H1 (cell line): Measurements from ENCODE around the gene ZNF609.

Source experiments
- CREB1 ChIP-seq: IDR thresholded peaks from 2 replicates; pipeline ENCODE4 v1.6.1; 2012; ENCODE audit warnings: inconsistent platforms
- CTCF ChIP-seq, 3 experiments: IDR thresholded peaks; 1 replicate in 2 of 3; 2 replicates in 1 of 3; pipeline versions ENCODE4 v1.5.1 to v1.6.1; 2011; ENCODE audit warnings: low read length in 3 of 3, mild to moderate bottlenecking in 3 of 3, inconsistent platforms in 2 of 3, low read depth in 1 of 3, moderate library complexity in 1 of 3; ENCODE audit not compliant: insufficient read depth in 1 of 3; ENCODE audit errors: control extremely low read depth in 1 of 3
- EZH2 ChIP-seq: fragments of 200-600 bp; sonication (generic); IDR thresholded peaks from 2 replicates; pipeline ENCODE4 v1.7.1; 2012; ENCODE audit warnings: low read depth, mild to moderate bottlenecking, moderate library complexity, low read length, inconsistent platforms; ENCODE audit not compliant: severe bottlenecking
- GABPA ChIP-seq: IDR thresholded peaks from 2 replicates; pipeline ENCODE4 v1.6.1; 2011; ENCODE audit warnings: mild to moderate bottlenecking, low read length, moderate library complexity, borderline replicate concordance; ENCODE audit not compliant: insufficient read depth
- KDM1A ChIP-seq: fragments of 200-600, 300-600 bp; sonication (generic); IDR thresholded peaks from 2 replicates; pipeline ENCODE4 v1.7.1; 2016; ENCODE audit warnings: mild to moderate bottlenecking, low read length, borderline replicate concordance
- POLR2A ChIP-seq, 2 experiments: IDR thresholded peaks; 1 replicate in 1 of 2; 2 replicates in 1 of 2; pipeline ENCODE4 v1.6.1; 2011; ENCODE audit warnings: low read depth in 2 of 2, low read length in 2 of 2, mild to moderate bottlenecking in 2 of 2; ENCODE audit errors: control extremely low read depth in 1 of 2
- POLR2AphosphoS5 ChIP-seq: IDR thresholded peaks from 2 replicates; pipeline ENCODE4 v1.6.1; 2011; ENCODE audit warnings: low read depth, low read length
- RNF2 ChIP-seq: fragments of 200-900, 300-1000 bp; sonication (generic); IDR thresholded peaks from 2 replicates; pipeline ENCODE4 v1.7.1; 2016; ENCODE audit warnings: borderline replicate concordance, low read depth, mild to moderate bottlenecking, antibody characterized with exemption, low read length; ENCODE audit not compliant: poor library complexity, severe bottlenecking; ENCODE audit errors: missing control alignments
- SIN3A ChIP-seq, 2 experiments: IDR thresholded peaks in 1 of 2; conservative IDR thresholded peaks in 1 of 2; 2 replicates each; pipeline ENCODE4 v1.6.1; 2011 to 2012; ENCODE audit warnings: low read length in 2 of 2, improper control_type of control experiment in 1 of 2, low read depth in 1 of 2, mild to moderate bottlenecking in 1 of 2
- TAF1 ChIP-seq: IDR thresholded peaks from 2 replicates; pipeline ENCODE4 v1.6.1; 2011; ENCODE audit warnings: mild to moderate bottlenecking, low read depth, low read length
- TCF12 ChIP-seq: IDR thresholded peaks from 2 replicates; pipeline ENCODE4 v1.6.1; 2011; ENCODE audit warnings: low read depth, mild to moderate bottlenecking, low read length

GRCh38 chr15:64712353-64712752, 252.0 kb downstream of the ZNF609 start:
- TF ChIP-seq EZH2 = no peak
- no peak for TF ChIP-seq CTCF (IDR thresholded peaks at IDR 0.05; ENCODE audit: control extremely low read depth in 1 of 3, insufficient read depth in 1 of 3, low read depth in 1 of 3, low read length in 3 of 3)
- TF ChIP-seq GABPA = no peak
- no peak for TF ChIP-seq RNF2
- TF ChIP-seq POLR2A (IDR thresholded peaks at IDR 0.05; ENCODE audit: control extremely low read depth in 1 of 2, low read depth in 2 of 2, low read length in 2 of 2) = no peak
- TF ChIP-seq CREB1 = no peak
- TF ChIP-seq POLR2AphosphoS5 = no peak
- TF ChIP-seq KDM1A = peak; percentile 12; the same call in 1 of the 2 replicates
- no peak for TF ChIP-seq TCF12
- no peak for TF ChIP-seq SIN3A (conservative IDR thresholded peaks at IDR 0.05 in 1 of 2, IDR thresholded peaks at IDR 0.05 in 1 of 2; ENCODE audit: low read depth in 1 of 2, low read length in 2 of 2)
- no peak for TF ChIP-seq TAF1
